ENCODE data around the gene GOLGA5.
A peak's percentile ranks its signal among the peaks of the same experiment; 100 is the strongest.
"Not testable (repeated sequence)": the region's sequence is repeated elsewhere in the genome, so short reads cannot be mapped to it uniquely, and the experiment has no call there.

GOLGA5 gene

GRCh38 chr14:92793709-92794546 is at the start of gene GOLGA5:
TSS of gene GOLGA5 (plus strand) at chr14:92794305. CDS start at chr14:92797438, 3,133 bp downstream.
- DNase-seq: peak; percentile 98

DNA sequence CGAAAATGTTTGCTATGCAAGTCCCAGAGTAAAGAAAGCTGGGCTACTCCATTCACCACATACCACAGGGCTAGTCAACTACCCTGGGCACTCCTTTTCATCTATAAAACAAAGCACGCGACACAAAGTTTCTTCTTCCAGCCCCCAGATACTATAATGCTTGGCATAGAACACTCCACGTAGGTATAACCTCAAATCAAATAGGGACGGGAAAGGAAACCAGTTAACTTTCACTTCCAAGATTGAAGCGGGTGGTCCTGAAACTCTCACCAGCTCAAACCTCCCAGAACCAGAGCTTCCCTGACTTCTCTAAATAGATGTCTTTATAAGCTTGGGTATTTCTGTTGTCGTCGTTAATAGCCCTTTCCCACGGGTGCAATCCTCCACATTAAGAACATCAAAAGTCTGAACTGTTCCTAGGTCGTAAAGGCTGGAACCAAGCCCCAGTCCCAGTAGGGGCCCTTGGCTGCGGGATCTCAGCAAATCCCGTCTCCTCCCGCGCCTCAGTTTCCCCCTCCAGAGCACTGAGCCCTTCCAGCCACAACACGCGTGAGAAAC is 46.3 kb upstream of the GOLGA5 start:
- DNase-seq: no peak

DNA sequence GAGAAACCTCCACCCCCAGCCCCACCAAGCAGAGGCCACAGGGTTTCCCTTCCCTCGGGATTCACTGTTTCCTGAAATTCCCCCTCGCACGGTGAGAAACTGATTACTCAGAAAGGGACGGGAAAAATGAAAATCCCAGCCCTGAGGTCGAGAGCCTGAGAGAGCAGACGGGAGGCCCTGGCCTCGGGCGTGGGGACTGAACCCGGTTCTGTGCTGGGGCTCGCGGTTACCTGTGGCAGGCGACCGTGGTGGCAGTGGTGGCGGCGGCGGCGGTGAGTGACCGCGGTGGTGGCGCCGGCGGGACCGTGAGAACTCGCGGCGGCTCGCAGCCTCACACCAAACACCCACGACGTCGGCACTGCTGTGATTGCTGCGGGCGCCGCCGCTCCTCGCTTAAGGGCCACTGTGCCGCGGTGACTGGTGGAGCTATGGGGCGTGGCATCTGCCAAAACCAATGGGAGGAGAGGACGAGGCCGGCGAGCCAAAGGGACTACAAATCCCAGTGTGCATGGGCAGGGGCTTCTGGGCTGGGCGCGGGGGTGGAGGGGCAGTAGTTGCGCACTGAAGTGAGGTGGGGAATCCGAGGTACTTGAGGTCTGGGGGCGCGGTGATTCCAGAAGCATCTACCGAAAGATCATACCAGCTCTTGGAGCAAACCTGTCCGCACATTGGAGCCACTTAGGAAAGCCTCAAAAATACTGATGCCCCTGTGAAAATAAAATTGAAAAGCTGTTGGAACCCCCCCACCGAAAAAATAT is 45.7 kb upstream of the GOLGA5 start, which contains the start of gene LGMN:
LGMN (minus strand) TSS at position 369 of the 758 bp plus-strand sequence. CDS start 15,841 bp downstream, outside the sequence.
- peak; percentile 70 for DNase-seq

GRCh38 chr14:92750222-92750728 is 43.8 kb upstream of the GOLGA5 start:
- not testable (repeated sequence) for DNase-seq

- DNase-seq: no peak
Measured at GRCh38 chr14:92750994-92751400, 43.1 kb upstream of the GOLGA5 start.

GRCh38 chr14:92751819-92752218 is 42.3 kb upstream of the GOLGA5 start:
- DNase-seq: no peak

DNA sequence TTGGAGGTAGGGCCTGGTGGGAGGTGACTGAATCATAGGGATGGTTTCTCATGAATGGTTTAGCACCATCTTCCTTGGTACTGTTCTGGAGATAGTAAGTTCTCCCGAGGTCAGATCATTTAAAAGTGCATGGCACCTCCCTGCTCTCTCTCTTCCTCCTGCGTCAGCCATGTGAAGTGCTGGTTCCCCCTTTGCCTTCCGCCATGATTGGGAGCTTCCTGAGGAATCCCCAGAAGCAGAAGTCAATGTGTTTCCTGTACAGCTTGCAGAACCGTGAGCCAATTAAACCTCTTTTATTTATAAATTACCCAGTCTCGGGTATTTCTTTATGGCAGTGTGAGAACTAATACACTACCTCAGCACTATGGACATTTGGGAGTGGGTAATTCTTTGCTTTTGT is 40.9 kb upstream of the GOLGA5 start:
- DNase-seq: no peak

DNA sequence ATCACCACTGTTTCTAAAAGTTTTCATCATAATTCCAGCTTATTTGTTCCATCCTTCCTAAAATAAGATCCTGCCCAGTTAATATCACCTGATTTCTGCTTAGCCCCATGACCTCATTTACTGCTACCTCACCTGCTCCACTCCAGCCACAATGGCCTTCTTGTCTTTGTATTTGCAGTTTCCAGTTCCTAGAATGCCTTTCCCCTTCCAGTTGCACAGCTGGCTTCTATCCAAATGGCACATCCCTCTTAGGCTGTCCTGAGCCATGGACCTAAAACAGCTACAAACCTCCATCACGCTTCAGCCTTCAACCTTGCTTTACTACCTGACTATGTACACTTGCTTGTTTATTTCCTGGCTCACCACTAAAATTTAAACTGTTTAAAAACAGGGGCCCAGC is 39.1 kb upstream of the GOLGA5 start:
- no peak for DNase-seq

- DNase-seq: no peak
Measured at GRCh38 chr14:92755495-92755894, 38.6 kb upstream of the GOLGA5 start.

DNA sequence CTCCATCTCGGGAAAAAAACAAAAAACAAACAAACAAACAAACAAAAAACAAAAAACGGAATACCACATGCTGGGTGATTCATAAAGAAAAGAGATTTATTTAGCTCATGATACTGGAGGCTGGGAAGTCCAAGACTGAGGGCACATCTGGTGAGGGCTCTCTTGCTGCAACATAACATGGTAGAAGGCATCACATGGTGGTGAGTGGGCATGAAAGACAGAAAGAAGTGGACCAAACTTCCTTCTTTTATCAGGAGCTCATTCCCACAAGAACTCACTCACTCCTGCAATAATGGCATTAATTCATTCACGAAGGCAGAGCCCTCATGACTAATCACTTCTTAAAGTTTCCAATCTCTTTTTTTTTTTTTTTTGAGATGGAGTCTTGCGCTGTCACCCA is 37.7 kb upstream of the GOLGA5 start:
- no peak for DNase-seq

GRCh38 chr14:92759300-92759678 is 34.8 kb upstream of the GOLGA5 start:
- no peak for DNase-seq

GRCh38 chr14:92759679-92760523 is 34.2 kb upstream of the GOLGA5 start:
- DNase-seq: no peak

DNA sequence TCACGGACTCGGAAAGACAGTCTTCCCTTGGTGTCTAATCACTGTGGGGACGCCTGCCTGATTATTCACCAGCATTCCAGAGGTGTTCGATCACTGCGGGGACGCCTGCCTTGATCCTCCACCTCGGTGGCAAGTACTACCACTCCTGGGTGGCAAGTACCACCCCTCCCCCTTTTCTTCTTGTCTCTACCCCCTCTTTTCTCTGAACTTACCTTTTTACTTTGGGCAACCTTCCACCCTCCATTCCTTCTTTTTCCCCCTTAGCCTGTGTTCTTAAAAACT is 33.6 kb upstream of the GOLGA5 start:
- DNase-seq: no peak

GRCh38 chr14:92763666-92764631 is 30.2 kb upstream of the GOLGA5 start:
- DNase-seq: not testable (repeated sequence)

GRCh38 chr14:92768236-92768635 is 25.9 kb upstream of the GOLGA5 start:
- DNase-seq: not testable (repeated sequence)

DNA sequence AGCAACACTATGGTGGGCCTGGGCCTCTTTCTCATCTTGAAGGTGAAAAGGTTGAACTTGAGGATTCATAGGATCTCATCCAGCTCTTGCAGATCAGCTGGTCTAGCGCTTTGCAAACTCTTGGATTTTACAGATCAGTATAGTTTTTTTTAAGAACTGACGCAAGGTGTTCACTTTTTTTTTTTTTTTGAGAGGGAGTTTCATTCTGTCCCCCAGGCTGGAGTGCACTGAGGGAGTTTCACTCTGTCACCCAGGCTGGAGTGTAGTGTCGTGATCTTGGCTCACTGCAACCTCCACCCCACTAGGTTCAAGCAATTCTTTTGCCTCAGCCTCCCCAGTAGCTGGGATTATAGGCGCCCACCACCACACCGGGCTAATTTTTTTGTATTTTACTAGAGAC is 25.3 kb upstream of the GOLGA5 start:
- DNase-seq: no peak

DNA sequence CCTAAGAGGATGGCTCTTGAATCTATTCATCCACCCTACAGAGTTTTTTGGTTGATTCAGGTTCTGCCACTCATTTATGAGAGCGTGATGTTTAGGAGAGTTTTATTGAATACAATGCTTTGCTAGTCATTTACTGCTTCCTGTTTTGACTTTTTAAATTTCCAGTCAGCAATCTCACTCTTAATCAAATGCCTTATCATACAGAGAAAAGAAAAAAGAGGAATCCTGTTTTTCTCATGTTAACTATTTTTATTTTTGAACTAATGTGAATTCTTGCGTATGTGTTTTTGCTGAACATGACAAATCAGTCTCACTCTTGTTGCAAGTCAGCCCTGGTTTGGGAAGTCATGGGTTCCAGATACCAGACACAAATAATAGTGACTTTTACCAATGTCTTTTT is 23.6 kb upstream of the GOLGA5 start:
- no peak for DNase-seq

- no peak for DNase-seq
Measured at GRCh38 chr14:92774572-92774971, 19.5 kb upstream of the GOLGA5 start.

- not testable (repeated sequence) for DNase-seq
Measured at GRCh38 chr14:92775292-92775691, 18.8 kb upstream of the GOLGA5 start.

- DNase-seq: not testable (repeated sequence)
Measured at GRCh38 chr14:92778868-92779565, 15.1 kb upstream of the GOLGA5 start.

All from T1000 (cell line).